ENCODE measurements around the gene BSND. TPM values are rescaled to one million over a fixed set of nuclear protein-coding genes. Genes with fewer than 3 reads are reported as not detected.

BSND gene
- total and polyA plus RNA-seq, 7 donors = not detected

- Histone ChIP-seq H3K27ac (no peak overlapping the region), H3K36me3 (ENCODE audit: insufficient read depth in 1 of 2, low read depth in 1 of 2) (no peaks in the 10 kb centered on the region), H3K4me1 (no peaks in the 10 kb centered on the region), H3K27me3 (ENCODE audit: insufficient read depth in 3 of 3, low read length in 2 of 3) (no peaks in the 10 kb centered on the region), H3K4me3 (no peak overlapping the region), H3K9me3 (no peaks in the 10 kb centered on the region)
- TF ChIP-seq, protein P1, sequence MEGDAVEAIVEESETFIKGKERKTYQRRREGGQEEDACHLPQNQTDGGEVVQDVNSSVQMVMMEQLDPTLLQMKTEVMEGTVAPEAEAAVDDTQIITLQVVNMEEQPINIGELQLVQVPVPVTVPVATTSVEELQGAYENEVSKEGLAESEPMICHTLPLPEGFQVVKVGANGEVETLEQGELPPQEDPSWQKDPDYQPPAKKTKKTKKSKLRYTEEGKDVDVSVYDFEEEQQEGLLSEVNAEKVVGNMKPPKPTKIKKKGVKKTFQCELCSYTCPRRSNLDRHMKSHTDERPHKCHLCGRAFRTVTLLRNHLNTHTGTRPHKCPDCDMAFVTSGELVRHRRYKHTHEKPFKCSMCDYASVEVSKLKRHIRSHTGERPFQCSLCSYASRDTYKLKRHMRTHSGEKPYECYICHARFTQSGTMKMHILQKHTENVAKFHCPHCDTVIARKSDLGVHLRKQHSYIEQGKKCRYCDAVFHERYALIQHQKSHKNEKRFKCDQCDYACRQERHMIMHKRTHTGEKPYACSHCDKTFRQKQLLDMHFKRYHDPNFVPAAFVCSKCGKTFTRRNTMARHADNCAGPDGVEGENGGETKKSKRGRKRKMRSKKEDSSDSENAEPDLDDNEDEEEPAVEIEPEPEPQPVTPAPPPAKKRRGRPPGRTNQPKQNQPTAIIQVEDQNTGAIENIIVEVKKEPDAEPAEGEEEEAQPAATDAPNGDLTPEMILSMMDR (IDR thresholded peaks at IDR 0.05) = no peak
- WGBS, 3 donors = 82 to 92% (median 92%) methylated on average over 9 of the region's 9 CpGs
- ATAC-seq (no peak), DNase-seq (no peak)
- intact Hi-C loops (cut with DNase I) = no loop called here
These were observed 11.6 kb downstream of the BSND start for GRCh38 chr1:55010194-55010886.

DNA sequence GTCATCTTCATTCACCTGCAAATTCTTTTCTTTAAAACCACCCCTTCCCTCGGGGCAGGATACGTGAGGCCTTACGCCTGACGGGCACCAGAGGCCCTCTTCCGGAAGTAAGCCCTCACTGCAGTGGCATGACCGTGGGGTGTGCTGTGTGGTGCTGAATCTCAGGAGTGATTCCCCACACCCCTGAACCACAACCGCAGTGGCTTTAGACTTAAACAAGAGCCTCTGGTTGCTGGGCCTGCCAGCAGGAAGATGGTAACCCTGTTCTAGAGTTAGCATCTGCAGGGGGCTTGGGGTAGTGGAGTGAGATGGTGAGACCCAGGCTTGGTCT, 12.1 kb downstream of the BSND start:
- Histone ChIP-seq H3K36me3 (ENCODE audit: insufficient read depth in 1 of 2, low read depth in 1 of 2) (no peaks in the 10 kb centered on the region), H3K4me3 (no peak overlapping the region), H3K27me3 (ENCODE audit: insufficient read depth in 3 of 3, low read length in 2 of 3) (no peaks in the 10 kb centered on the region), H3K9me3 (no peaks in the 10 kb centered on the region), H3K4me1 (no peaks in the 10 kb centered on the region), H3K27ac (no peak overlapping the region)
- ATAC-seq = no peak
- no peak for DNase-seq
- intact Hi-C loops (cut with DNase I) = no loop called here
- TF ChIP-seq, protein P1 (IDR thresholded peaks at IDR 0.05) = no peak
- WGBS, 3 donors = 86 to 93% (median 92%) methylated on average over 7 of the region's 7 CpGs

GRCh38 chr1:55012661-55013060, 13.9 kb downstream of the BSND start:
- Histone ChIP-seq H3K4me3 (no peak overlapping the region), H3K4me1 (no peaks in the 10 kb centered on the region), H3K27ac (no peak overlapping the region), H3K36me3 (ENCODE audit: insufficient read depth in 1 of 2, low read depth in 1 of 2) (no peaks in the 10 kb centered on the region), H3K9me3 (no peaks in the 10 kb centered on the region), H3K27me3 (ENCODE audit: insufficient read depth in 3 of 3, low read length in 2 of 3) (no peaks in the 10 kb centered on the region)
- intact Hi-C loops (cut with DNase I) = no loop called here
- ATAC-seq (peak in 2 of 4 donors; percentile 42 to 53), DNase-seq (no peak)
- 15 to 43% (median 17%) methylated on average over 1 of the region's 1 CpG for WGBS, 3 donors
- TF ChIP-seq, protein P1 (IDR thresholded peaks at IDR 0.05) = no peak

- TF ChIP-seq, protein P1 (IDR thresholded peaks at IDR 0.05) = no peak
- H3K36me3 ChIP-seq (ENCODE audit: insufficient read depth in 1 of 2, low read depth in 1 of 2) = no peaks in the 10 kb centered on the region
- intact Hi-C loops (cut with DNase I) = no loop called here
- no peak overlapping the region for H3K27ac ChIP-seq
- no peaks in the 10 kb centered on the region for H3K4me1 ChIP-seq
- DNase-seq = no peak
- WGBS, 3 donors = 59 to 65% (median 64%) methylated on average over 5 of the region's 5 CpGs
- ATAC-seq = peak in 2 of 4 donors; percentile 43 to 63
- H3K4me3 ChIP-seq = no peak overlapping the region
- no peaks in the 10 kb centered on the region for H3K9me3 ChIP-seq
- H3K27me3 ChIP-seq (ENCODE audit: insufficient read depth in 3 of 3, low read length in 2 of 3) = peaks cover 0 to 5% (median 0%) of the 10 kb centered on the region in 3 donors
These were observed 16.4 kb downstream of the BSND start for GRCh38 chr1:55015123-55015522.
